Stimulated activated CD4-positive, alpha-beta T cell treated with anti-CD3 and anti-CD28 coated beads, Interleukin-2, amount 100 ng/mL, for 24 hours (primary cell): ENCODE measurements around the gene LEAP2.
"Not testable (repeated sequence)": the region's sequence is repeated elsewhere in the genome, so short reads cannot be mapped to it uniquely, and the experiment has no call there.

Experiments
- DNase-seq, 2 donors: peaks; one replicate each; pipeline ENCODE4 v3.0.0-alpha.2; 2020

LEAP2 gene

GRCh38 chr5:132841305-132841704 is 32.2 kb upstream of the LEAP2 start:
- DNase-seq: no peak

DNA sequence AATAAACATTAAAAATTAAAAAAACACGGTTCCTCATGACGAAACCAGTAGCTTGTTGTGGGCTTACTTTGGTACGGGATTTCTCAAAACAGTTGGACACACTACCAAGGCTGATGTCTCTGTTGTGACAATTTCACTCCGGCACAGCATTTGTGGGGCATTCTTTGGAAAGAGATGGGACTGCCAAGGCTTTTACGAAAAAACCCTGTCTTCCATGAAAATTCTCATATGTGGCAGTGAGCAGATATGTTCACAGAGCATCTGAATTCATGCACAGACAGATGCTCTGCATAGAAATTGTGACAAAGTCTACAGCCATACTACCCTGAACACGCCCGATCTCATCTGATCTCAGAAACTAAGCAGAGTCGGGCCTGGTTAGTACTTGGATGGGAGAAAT is 25.2 kb upstream of the LEAP2 start:
- no peak for DNase-seq

- DNase-seq: no peak
These were observed 24.1 kb upstream of the LEAP2 start for GRCh38 chr5:132849347-132849746.

- DNase-seq: no peak
These were observed 23.4 kb upstream of the LEAP2 start for GRCh38 chr5:132850066-132850465.

GRCh38 chr5:132853323-132853722 is 20.1 kb upstream of the LEAP2 start:
- no peak for DNase-seq

DNA sequence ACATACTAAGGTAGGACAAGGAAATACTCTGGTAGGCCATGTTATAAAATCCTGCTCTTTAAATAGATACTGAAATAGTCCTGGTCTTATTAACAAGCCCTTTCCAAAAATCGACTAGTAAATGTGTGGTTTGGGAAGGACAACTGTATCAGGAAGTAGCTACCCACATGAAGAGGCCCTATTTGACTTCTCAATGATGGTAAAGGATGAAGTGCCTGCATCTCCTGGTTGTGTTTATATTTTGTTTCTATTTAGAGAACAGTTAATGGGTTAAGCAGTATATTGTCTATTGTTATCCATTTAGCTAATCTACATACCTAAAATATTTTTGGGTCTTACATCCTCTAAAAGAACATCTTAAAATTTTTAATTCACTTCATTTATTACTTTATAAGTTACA is 19.7 kb upstream of the LEAP2 start:
- DNase-seq: no peak

GRCh38 chr5:132854301-132854700 is 19.2 kb upstream of the LEAP2 start:
- DNase-seq: no peak

DNA sequence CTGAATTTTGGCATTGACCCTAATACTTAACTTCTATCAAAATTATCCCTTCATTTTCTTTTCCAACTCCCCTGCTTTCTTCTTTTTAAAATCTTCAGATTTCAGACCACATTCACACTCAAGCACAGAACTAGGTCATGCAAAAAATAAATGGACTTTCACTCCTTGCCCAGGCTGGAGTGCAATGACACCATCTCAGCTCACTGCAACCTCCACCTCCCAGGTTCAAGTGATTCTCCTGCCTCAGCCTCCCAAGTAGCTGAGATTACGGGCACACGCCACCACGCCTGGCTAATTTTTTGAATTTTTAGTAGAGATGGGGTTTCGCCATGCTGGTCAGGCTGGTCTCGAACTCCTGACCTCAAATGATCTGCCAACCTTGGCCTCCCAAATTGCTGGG is 18.5 kb upstream of the LEAP2 start:
- not testable (repeated sequence) for DNase-seq

DNA sequence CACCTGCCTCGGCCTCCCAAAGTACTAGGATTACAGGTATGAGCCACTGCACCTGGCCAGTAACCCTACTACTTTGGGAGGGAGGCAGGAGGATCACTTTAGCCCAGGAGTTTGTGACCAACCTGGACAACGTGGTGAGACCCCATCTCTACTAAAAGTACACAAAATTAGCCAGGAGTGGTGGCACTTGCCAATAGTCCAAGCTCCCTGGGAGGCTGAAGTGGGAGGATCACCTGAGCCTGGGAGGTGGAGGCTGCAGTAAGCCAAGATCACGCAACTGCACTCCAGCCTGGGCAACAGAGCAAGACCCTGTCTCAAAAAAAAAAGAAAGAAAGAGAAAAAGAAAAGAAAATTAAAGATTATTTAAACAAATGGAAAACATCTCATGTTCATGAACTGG is 17.5 kb upstream of the LEAP2 start:
- no peak for DNase-seq

- no peak for DNase-seq
These were observed 13.5 kb upstream of the LEAP2 start for GRCh38 chr5:132859889-132860437.

- DNase-seq: no peak
These were observed 12.7 kb upstream of the LEAP2 start for GRCh38 chr5:132860742-132861141.

DNA sequence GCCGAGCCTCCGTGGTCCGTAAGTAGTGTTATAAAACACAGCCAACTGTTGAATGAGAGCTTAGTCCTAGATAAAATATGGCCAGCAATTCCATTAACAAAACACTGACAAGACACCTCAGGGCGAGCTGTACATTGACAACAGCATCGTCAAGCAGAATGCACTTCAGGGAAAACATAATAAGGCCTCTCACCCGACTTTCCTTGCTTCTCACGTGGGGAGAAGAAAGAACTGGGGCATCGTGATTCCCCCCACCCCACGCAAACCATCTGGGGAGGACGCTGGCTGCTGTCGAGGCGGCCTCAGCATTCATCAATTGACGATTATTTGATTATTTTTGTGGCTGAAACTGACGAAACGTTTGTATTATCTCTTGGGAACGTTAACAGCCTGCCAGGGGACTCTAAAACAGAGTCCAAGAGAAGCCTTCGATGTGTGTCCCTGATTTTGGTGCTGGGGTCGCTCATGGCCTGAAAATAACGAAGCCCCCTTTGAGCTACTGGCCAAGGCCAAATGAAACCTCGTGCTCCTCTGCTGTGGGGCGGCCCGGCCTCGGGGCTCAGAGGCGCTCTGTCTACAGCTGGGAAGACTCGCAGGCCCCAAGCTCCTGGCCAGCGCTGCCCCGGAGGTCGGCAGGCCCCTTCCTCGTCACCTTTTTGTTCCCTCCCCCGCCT is 7.7 kb upstream of the LEAP2 start:
- no peak for DNase-seq

GRCh38 chr5:132866342-132867045 is 7.0 kb upstream of the LEAP2 start, which contains the start of the genes GDF9 and UQCRQ:
Gene GDF9, minus strand, starts transcription at chr5:132866469. Its CDS starts 1,936 bp downstream, at chr5:132864533.
Gene UQCRQ, plus strand, starts transcription at chr5:132866642. Its CDS starts 240 bp downstream, at chr5:132866882.
- DNase-seq: peak; percentile 88 to 90

DNA sequence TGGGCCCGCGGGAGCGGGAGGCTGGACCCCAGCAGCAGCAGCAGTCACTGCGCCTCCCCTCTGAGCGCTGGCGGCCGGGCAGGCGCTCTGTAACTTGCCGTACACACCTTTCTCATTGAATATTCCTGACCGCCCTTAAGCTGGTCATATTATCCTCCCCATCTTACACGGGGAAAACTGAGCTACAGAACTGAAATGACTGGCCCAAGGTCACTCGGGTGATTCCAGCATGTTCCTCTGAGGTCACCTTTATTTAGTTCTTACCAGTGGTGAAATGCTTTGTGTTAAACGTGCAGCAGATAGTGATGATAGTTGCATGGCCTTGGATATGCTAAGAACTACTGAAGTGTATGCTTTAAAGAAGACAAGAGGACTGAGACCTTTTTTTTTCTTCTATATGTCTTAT is 6.4 kb upstream of the LEAP2 start:
- DNase-seq: no peak

GRCh38 chr5:132868754-132869153 is 4.7 kb upstream of the LEAP2 start:
- no peak for DNase-seq

GRCh38 chr5:132870801-132871200 is 2.7 kb upstream of the LEAP2 start:
- no peak for DNase-seq

GRCh38 chr5:132871459-132872284 is 1.8 kb upstream of the LEAP2 start:
- DNase-seq: no peak

DNA sequence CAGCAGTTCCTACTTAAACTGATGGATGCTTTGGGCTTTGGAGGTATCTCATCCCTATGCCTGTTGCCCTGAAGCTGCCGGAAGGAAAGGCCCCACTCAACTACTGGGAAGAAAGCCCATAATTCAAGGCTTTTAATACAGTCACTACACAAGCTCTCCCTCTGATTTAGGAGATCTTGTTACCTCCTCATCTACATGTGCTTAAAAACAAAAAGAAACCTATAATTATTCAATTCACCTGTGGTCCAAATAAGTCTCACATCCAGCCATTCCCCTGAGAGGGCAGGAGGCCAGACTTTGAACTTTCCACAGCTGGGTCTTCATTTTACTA is 715 bp upstream of the LEAP2 start:
- DNase-seq: no peak

DNA sequence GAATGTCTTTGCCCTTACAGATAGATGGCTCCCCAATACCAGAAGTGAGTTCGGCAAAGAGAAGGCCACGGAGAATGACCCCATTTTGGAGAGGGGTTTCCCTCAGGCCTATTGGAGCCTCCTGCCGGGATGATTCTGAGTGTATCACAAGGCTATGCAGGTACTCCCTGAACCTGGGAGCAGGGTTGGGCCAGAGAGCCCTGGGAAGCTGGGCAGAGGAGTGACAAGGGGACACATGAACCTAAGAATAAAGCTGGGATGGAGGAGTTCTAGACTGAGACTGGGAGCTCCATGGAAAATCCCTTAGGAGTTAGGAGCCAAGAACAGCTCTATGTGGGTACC is 433 bp downstream of the LEAP2 start:
- no peak for DNase-seq

DNA sequence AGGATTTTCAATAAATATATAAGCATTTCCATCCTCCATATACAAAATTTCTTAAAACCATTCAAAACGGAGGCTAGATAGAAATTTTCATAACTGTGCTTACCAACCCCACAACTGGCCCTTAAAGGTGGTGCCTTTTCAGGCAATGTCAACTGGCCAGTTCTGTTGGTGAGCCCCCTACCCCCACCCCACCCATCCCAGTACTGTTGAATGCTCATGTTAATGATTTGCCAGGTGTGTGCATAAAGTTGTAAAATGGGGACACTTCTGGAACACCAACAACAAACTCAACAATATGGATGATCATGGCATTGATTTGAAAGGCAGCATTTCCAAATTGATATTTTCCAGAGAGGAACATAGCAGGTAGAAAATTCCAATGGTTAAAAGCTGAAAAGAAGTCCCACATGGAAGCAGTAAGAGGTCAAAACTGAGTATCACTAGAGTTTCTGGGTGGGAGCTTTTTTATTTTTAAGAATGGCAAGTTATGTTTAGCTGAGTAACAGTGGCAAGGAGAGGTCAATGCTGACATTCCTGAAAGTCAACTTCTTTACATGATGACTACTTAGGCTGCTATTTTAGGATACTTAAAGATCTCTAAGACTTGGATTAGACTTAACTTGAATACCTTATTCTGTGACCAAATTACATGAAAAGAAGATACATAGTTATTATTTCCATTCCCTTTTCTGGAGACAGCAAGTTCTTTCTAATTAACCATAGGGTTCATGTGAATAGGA is 2.7 kb downstream of the LEAP2 start:
- no peak for DNase-seq

- DNase-seq: no peak
These were observed 4.0 kb downstream of the LEAP2 start for GRCh38 chr5:132877466-132877865.

DNA sequence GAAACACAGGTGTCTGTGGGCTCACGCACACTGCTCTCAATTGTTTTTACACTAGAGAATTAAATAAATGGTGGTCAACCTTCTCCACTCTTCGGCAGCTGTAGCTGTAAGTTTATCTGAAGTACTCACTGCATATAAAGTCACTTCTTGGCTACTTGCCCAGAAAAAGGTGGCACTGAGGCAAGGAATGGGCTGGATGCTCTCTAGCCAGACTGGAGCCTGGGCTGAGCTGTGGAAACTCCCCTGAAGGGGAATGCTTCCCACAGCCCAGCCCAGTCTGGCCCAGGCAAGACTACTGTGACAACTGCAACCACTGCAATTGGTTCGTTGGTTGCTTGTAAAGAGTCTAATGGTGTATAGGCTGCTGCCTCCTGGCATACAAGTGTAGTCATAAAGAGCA is 4.5 kb downstream of the LEAP2 start:
- no peak for DNase-seq

DNA sequence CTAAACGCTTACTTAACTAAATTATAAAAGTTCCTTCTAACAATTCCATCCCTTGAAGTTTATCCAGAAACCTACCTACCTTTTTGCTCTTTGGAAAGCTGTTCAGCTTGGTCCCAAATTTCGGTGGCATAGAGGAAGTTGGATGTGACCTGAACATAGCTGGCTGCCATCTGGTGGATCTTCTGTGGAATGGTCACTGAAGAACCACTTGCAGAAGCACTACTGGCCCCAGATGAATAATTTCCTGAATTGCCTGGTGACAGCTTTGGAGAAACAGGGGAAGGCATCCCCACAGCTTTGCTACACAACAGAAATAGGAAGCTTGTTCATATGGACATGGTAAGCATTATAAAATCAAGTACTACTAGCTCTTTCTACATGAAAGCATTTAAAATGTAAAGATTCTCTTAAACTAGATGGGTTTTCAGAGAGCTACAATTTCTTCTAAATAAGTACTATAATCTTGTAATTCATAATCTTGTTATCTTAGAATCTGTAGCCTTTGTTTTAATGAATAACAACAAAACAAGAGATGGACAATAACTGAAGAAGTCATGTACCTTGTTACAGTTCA is 9.9 kb downstream of the LEAP2 start:
- no peak for DNase-seq
